Brain microvascular endothelial cell (primary cell): ENCODE measurements around the gene LBHD2.

Source experiments
- DNase-seq: peaks from one replicate; pipeline ENCODE4 v3.0.0-alpha.2; 2020
- H3K27ac ChIP-seq: fragments of 250-450 bp; sonication (Bioruptor Pico); 2 replicates; pipeline ENCODE4 v1.5.1; 2020; ENCODE audit warnings: mild to moderate bottlenecking, moderate library complexity
- H3K27me3 ChIP-seq: fragments of 250-450 bp; sonication (Bioruptor Pico); replicated peaks from 2 replicates; pipeline ENCODE4 v1.5.1; 2020; ENCODE audit warnings: mild to moderate bottlenecking
- H3K36me3 ChIP-seq: fragments of 250-450 bp; sonication (Bioruptor Pico); replicated peaks from 2 replicates; pipeline ENCODE4 v1.5.1; 2020; ENCODE audit warnings: mild to moderate bottlenecking
- H3K4me3 ChIP-seq: 2 replicates; pipeline ENCODE4 v1.5.1; 2011; ENCODE audit warnings: low read depth, mild to moderate bottlenecking, control low read depth, low read length, moderate library complexity
- CTCF ChIP-seq: IDR thresholded peaks from 2 replicates; pipeline ENCODE4 v1.5.1; 2011; ENCODE audit warnings: low read depth, mild to moderate bottlenecking, moderate library complexity, low read length, control low read depth, inconsistent platforms; ENCODE audit errors: missing control alignments
- in situ Hi-C: cut with HindIII; loops from 2 replicates; pipeline ENCODE4 v1.10.0; 2017; ENCODE audit warnings: low sequenced_read_pairs, low pct_ligation_motif_present

The LBHD2 gene

DNA sequence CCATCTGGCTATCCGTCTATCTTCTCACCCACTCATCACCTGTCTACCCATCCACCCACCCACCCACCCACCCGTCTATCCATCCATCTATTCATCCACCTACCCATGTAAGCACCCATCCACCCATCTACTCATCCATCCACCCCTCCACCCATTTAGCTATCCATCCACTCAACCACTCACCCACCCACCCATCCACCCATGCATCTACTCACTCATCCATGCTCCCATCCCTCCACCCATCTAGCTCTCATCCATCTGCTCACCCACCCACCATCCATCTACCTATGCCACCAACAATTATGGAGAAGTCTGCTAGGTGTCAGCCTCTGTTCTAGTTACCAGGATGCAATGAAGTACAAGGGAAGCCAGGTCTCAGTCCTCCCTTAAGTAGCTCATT is 50.4 kb downstream of the LBHD2 start:
- Histone ChIP-seq H3K27ac (no peak overlapping the region), H3K36me3 (no peaks in the 10 kb centered on the region), H3K27me3 (peaks cover 13% of the 10 kb centered on the region), H3K4me3 (no peak overlapping the region)
- TF ChIP-seq CTCF = no peak
- in situ Hi-C loops = no loop called here
- no peak for DNase-seq

DNA sequence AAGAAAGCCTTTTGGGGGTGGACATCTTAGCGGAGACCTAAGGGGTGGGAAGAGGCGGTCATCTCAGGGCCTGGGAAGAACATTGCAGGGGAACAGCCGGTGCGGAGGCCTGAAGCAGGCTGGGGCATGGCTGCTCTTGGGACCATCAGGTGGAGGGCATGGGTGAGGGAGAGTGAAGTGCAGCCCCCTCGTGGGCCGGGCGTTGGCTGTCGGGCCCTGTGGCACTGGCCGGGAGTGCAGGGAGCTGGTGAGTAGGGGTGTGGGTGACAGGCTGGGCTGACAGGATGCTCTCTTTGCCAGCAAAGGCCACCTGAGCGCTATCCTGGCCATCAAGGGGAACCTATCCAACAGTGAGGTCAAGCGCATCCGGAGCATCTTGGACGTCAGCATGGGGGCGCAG is 50.9 kb downstream of the LBHD2 start:
- no peak for TF ChIP-seq CTCF
- DNase-seq = no peak
- no peaks in the 10 kb centered on the region for H3K36me3 ChIP-seq

GRCh38 chr14:103135333-103136260 is 51.6 kb downstream of the LBHD2 start:
- TF ChIP-seq CTCF = no peak
- DNase-seq = no peak
- in situ Hi-C loops = no loop called here
- peaks cover 13% of the 10 kb centered on the region for H3K27me3 ChIP-seq
- no peaks in the 10 kb centered on the region for H3K36me3 ChIP-seq
- no peak overlapping the region for H3K4me3 ChIP-seq
- no peak overlapping the region for H3K27ac ChIP-seq

More for the DNA sequence above, 50.9 kb downstream of the LBHD2 start:
- in situ Hi-C loops = no loop called here
- Histone ChIP-seq H3K4me3 (no peak overlapping the region), H3K27ac (no peak overlapping the region), H3K27me3 (peaks cover 13% of the 10 kb centered on the region)

GRCh38 chr14:103136388-103137271 is 52.6 kb downstream of the LBHD2 start:
- in situ Hi-C loops = no loop called here
- TF ChIP-seq CTCF = peak; percentile 14
- H3K36me3 ChIP-seq = no peaks in the 10 kb centered on the region
- peak; percentile 68 for DNase-seq
- H3K4me3 ChIP-seq = no peak overlapping the region
- H3K27ac ChIP-seq = peak overlapping the region; percentile 57
- peaks cover 16% of the 10 kb centered on the region for H3K27me3 ChIP-seq

GRCh38 chr14:103137689-103138300 is 53.8 kb downstream of the LBHD2 start:
- peaks cover 21% of the 10 kb centered on the region for H3K27me3 ChIP-seq
- no peak for TF ChIP-seq CTCF
- no peaks in the 10 kb centered on the region for H3K36me3 ChIP-seq
- no peak overlapping the region for H3K4me3 ChIP-seq
- in situ Hi-C loops = no loop called here
- H3K27ac ChIP-seq = no peak overlapping the region
- no peak for DNase-seq
